ENCODE data around the gene CD44. TPM values are rescaled to one million over a fixed set of nuclear protein-coding genes. Genes with fewer than 3 reads are reported as not detected.
A peak's percentile ranks its signal among the peaks of the same experiment; 100 is the strongest.

Gene CD44
- total RNA-seq, 5 donors from 2014 or later (not counting 1 experiment from before 2014, with no cell fraction given), result 732 to 1,108 (median 781) TPM

DNA sequence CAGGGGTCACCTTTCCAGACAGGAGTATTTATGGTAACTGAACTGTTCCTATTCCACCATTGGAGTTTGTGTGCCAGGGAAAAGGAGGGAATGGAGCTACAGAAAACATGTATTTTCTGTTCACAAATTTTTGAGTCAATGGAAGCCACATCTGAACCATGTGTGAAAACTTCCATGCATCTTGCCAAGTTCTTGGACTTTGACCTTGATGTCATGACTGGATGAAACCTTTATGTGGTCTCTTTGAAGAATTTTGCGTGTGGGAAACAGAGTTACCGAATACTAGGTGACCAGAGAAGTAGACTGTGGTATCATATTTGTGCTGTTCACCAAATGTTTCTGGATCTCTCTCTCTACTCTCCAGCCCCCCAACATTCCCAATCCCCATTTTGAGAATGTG is 104.8 kb downstream of the CD44 start:
- Histone ChIP-seq H3K4me3 (ENCODE audit: control insufficient read depth in 1 of 2, extremely low read depth in 1 of 2, low read length in 1 of 2) (no peak overlapping the region), H3K27ac (ENCODE audit: low read length) (no peak overlapping the region), H3K4me1 (ENCODE audit: control insufficient read depth in 1 of 2, extremely low read depth in 1 of 2, insufficient read depth in 2 of 2, low read length in 2 of 2) (peaks cover 13 to 48% of the 10 kb centered on the region in 2 experiments), H3K36me3 (ENCODE audit: control insufficient read depth in 2 of 2, extremely low read depth in 1 of 2, insufficient read depth in 1 of 2, low read length in 1 of 2) (no peaks in the 10 kb centered on the region), H3K27me3 (replicated peaks in 1 of 2; ENCODE audit: control insufficient read depth in 2 of 2, extremely low read depth in 1 of 2, insufficient read depth in 2 of 2, low read length in 1 of 2) (no peaks in the 10 kb centered on the region), H3K9me3 (peaks cover 2% of the 10 kb centered on the region)
- Mint-ChIP-seq H3K4me3 (no peak overlapping the region), H3K9me3 (peaks cover 0 to 5% (median 0%) of the 10 kb centered on the region in 3 donors), H3K36me3 (no peaks in the 10 kb centered on the region), H3K27ac (no peak overlapping the region), H3K27me3 (no peaks in the 10 kb centered on the region), H3K4me1 (peaks cover 53 to 87% (median 70%) of the 10 kb centered on the region in 3 donors)
- no CpG with 5 or more reads among the region's 2 CpGs for WGBS (ENCODE audit: insufficient coverage)
- ChIA-PET POLR2A (interaction anchor here in 1 of 2 donors (3.9 kb wide), 1 partner anchor 7 kb away, joined by 42 read pairs; no protein-coding TSS in a partner anchor), CTCF (interaction anchor here (0.9 to 1.0 kb wide), 2 partner anchors 13 to 150 kb away, joined by 3 to 4 read pairs; no protein-coding TSS in a partner anchor)
- ATAC-seq (replicated peaks in 1 of 4) (no peak), DNase-seq (no peak)

- no peak for DNase-seq
- Histone ChIP-seq H3K27me3 (replicated peaks in 1 of 2; ENCODE audit: control insufficient read depth in 2 of 2, extremely low read depth in 1 of 2, insufficient read depth in 2 of 2, low read length in 1 of 2) (no peaks in the 10 kb centered on the region), H3K4me1 (ENCODE audit: control insufficient read depth in 1 of 2, extremely low read depth in 1 of 2, insufficient read depth in 2 of 2, low read length in 2 of 2) (peaks cover 13 to 48% of the 10 kb centered on the region in 2 experiments), H3K9me3 (peaks cover 2% of the 10 kb centered on the region), H3K27ac (ENCODE audit: low read length) (no peak overlapping the region), H3K4me3 (ENCODE audit: control insufficient read depth in 1 of 2, extremely low read depth in 1 of 2, low read length in 1 of 2) (no peak overlapping the region), H3K36me3 (ENCODE audit: control insufficient read depth in 2 of 2, extremely low read depth in 1 of 2, insufficient read depth in 1 of 2, low read length in 1 of 2) (no peaks in the 10 kb centered on the region)
- Mint-ChIP-seq H3K4me1 (peaks cover 50 to 89% (median 77%) of the 10 kb centered on the region in 3 donors), H3K36me3 (no peaks in the 10 kb centered on the region), H3K9me3 (peaks cover 0 to 5% (median 4%) of the 10 kb centered on the region in 3 donors), H3K4me3 (no peak overlapping the region), H3K27me3 (no peaks in the 10 kb centered on the region), H3K27ac (peak overlapping the region; percentile 35 to 76)
- CTCF ChIA-PET, result interaction anchor here in 1 of 2 donors (3.5 kb wide), 1 partner anchor 8 kb away, joined by 40 read pairs; no protein-coding TSS in a partner anchor
- ATAC-seq (replicated peaks in 1 of 4), result no peak
- WGBS (ENCODE audit: insufficient coverage), result 94% methylated on average over 3 of the region's 4 CpGs
- POLR2A ChIA-PET, result interaction anchor here in 1 of 2 donors (0.5 to 3.9 kb wide), 3 partner anchors 9 to 145 kb away, joined by 5 to 42 read pairs (median 39); no protein-coding TSS in a partner anchor
Measured at GRCh38 chr11:35245056-35245455, 106.1 kb downstream of the CD44 start.

DNA sequence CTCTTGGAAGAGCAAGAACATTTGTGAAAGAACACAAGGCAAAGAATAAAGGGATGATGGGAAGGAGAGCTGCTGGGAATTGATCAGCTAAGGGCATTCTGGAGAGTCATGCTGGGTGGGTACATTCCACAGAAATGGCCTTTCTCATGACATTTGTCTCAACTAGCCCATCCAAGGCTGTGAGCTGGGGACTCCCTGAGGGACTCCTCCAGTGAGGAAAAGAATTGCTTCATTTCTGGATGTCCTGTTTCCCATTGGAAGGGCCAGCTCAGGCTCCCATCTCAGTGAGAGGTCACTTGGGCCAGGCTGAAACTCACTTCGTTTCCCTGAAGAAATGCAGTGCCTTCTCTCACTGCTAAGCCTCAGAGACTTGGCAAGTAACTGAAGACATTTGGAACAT is 106.8 kb downstream of the CD44 start:
- ChIA-PET CTCF (interaction anchor here (0.7 to 3.5 kb wide), 7 partner anchors 9 to 87 kb away, joined by 3 to 40 read pairs (median 4); no protein-coding TSS in a partner anchor), POLR2A (interaction anchor here (0.6 to 3.9 kb wide), 6 partner anchors 9 to 327 kb away, joined by 3 to 42 read pairs (median 7); no protein-coding TSS in a partner anchor)
- Histone ChIP-seq H3K36me3 (ENCODE audit: control insufficient read depth in 2 of 2, extremely low read depth in 1 of 2, insufficient read depth in 1 of 2, low read length in 1 of 2) (no peaks in the 10 kb centered on the region), H3K27me3 (replicated peaks in 1 of 2; ENCODE audit: control insufficient read depth in 2 of 2, extremely low read depth in 1 of 2, insufficient read depth in 2 of 2, low read length in 1 of 2) (no peaks in the 10 kb centered on the region), H3K4me1 (ENCODE audit: control insufficient read depth in 1 of 2, extremely low read depth in 1 of 2, insufficient read depth in 2 of 2, low read length in 2 of 2) (peaks cover 13 to 48% of the 10 kb centered on the region in 2 experiments), H3K27ac (ENCODE audit: low read length) (peak overlapping the region; percentile 95), H3K4me3 (ENCODE audit: control insufficient read depth in 1 of 2, extremely low read depth in 1 of 2, low read length in 1 of 2) (no peak overlapping the region), H3K9me3 (peaks cover 2% of the 10 kb centered on the region)
- Mint-ChIP-seq H3K36me3 (no peaks in the 10 kb centered on the region), H3K4me1 (peaks cover 54 to 87% (median 75%) of the 10 kb centered on the region in 3 donors), H3K4me3 (peak overlapping the region in 1 of 3 donors; percentile 55), H3K27me3 (no peaks in the 10 kb centered on the region), H3K9me3 (peaks cover 0 to 5% (median 4%) of the 10 kb centered on the region in 3 donors), H3K27ac (peak overlapping the region; percentile 96)
- no CpG with 5 or more reads among the region's 1 CpG for WGBS (ENCODE audit: insufficient coverage)
- DNase-seq (no peak), ATAC-seq (replicated peaks in 1 of 4) (no peak)

DNA sequence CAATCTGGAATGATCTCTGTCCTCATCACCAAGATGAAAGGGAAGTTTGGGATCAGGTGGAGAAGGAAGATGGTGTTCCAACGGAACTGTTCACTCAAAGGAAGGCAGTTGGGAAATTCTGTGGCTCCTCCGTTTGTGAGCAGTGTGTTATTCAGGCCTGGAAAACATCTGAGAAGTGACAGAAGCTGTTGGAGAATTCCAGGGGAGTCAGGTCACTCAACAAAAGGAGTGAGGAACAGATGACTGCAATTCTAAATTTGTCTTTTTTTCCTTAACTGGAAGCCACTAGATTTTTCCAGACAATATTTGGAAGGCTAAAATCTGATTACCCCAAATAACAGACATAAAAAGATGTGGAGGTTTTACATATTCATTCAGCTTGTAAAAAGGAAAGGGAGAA is 107.8 kb downstream of the CD44 start:
- H3K36me3 ChIP-seq (ENCODE audit: control insufficient read depth in 2 of 2, extremely low read depth in 1 of 2, insufficient read depth in 1 of 2, low read length in 1 of 2), result no peaks in the 10 kb centered on the region
- ChIA-PET CTCF (interaction anchor here (0.7 to 3.5 kb wide), 16 partner anchors 8 to 320 kb away, joined by 3 to 40 read pairs (median 4); no protein-coding TSS in a partner anchor), POLR2A (interaction anchor here (0.6 to 3.9 kb wide), 24 partner anchors 10 to 597 kb away, joined by 3 to 42 read pairs (median 4); partner anchors contain the start of gene CD44 (in 1 of the 2))
- H3K27me3 Mint-ChIP-seq, result no peaks in the 10 kb centered on the region
- H3K27me3 ChIP-seq (replicated peaks in 1 of 2; ENCODE audit: control insufficient read depth in 2 of 2, extremely low read depth in 1 of 2, insufficient read depth in 2 of 2, low read length in 1 of 2), result no peaks in the 10 kb centered on the region
- peaks cover 2% of the 10 kb centered on the region for H3K9me3 ChIP-seq
- DNase-seq (no peak), ATAC-seq (replicated peaks in 1 of 4) (no peak)
- peak overlapping the region; percentile 96 for H3K27ac Mint-ChIP-seq
- H3K9me3 Mint-ChIP-seq, result peaks cover 0 to 5% (median 4%) of the 10 kb centered on the region in 3 donors
- peak overlapping the region; percentile 95 for H3K27ac ChIP-seq (ENCODE audit: low read length)
- no peak overlapping the region for H3K4me3 ChIP-seq (ENCODE audit: control insufficient read depth in 1 of 2, extremely low read depth in 1 of 2, low read length in 1 of 2)
- WGBS (ENCODE audit: insufficient coverage), result 94% methylated on average over 2 of the region's 2 CpGs
- H3K4me1 ChIP-seq (ENCODE audit: control insufficient read depth in 1 of 2, extremely low read depth in 1 of 2, insufficient read depth in 2 of 2, low read length in 2 of 2), result peaks cover 13 to 48% of the 10 kb centered on the region in 2 experiments
- H3K4me3 Mint-ChIP-seq, result peak overlapping the region in 1 of 3 donors; percentile 55
- H3K36me3 Mint-ChIP-seq, result no peaks in the 10 kb centered on the region
- peaks cover 47 to 80% (median 69%) of the 10 kb centered on the region in 3 donors for H3K4me1 Mint-ChIP-seq

DNA sequence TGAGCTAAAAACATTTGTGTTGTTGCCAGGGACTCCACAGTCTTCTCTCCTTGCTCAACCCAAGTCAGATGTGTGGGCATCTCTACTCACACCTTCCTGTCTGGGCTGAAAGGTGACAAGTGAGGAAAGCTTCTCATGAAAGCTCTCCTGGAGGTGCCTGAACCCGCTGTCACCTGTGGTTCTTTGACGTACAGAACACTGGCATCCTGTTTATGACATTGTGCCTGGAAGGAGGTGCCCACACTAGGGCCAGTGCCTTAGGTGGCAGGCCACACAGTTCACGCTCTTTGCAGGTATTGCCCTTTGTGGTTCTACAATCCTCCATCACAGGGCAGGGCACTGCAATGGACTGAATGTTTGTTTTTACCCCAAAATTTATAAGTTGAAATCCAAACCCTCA is 108.5 kb downstream of the CD44 start:
- peak; percentile 29 to 93 (median 83) for DNase-seq
- peak; percentile 87 to 95 (median 93) for ATAC-seq (replicated peaks in 1 of 4)
- no peaks in the 10 kb centered on the region for H3K36me3 ChIP-seq (ENCODE audit: control insufficient read depth in 2 of 2, extremely low read depth in 1 of 2, insufficient read depth in 1 of 2, low read length in 1 of 2)
- peaks cover 0 to 5% (median 4%) of the 10 kb centered on the region in 3 donors for H3K9me3 Mint-ChIP-seq
- no peaks in the 10 kb centered on the region for H3K27me3 ChIP-seq (replicated peaks in 1 of 2; ENCODE audit: control insufficient read depth in 2 of 2, extremely low read depth in 1 of 2, insufficient read depth in 2 of 2, low read length in 1 of 2)
- peak overlapping the region; percentile 96 for H3K27ac Mint-ChIP-seq
- H3K27me3 Mint-ChIP-seq, result no peaks in the 10 kb centered on the region
- CTCF ChIA-PET, result interaction anchor here (0.6 to 3.5 kb wide), 16 partner anchors 9 to 321 kb away, joined by 3 to 40 read pairs (median 4); no protein-coding TSS in a partner anchor
- peak overlapping the region; percentile 95 for H3K27ac ChIP-seq (ENCODE audit: low read length)
- peaks cover 42 to 80% (median 70%) of the 10 kb centered on the region in 3 donors for H3K4me1 Mint-ChIP-seq
- peaks cover 12 to 46% of the 10 kb centered on the region in 2 experiments for H3K4me1 ChIP-seq (ENCODE audit: control insufficient read depth in 1 of 2, extremely low read depth in 1 of 2, insufficient read depth in 2 of 2, low read length in 2 of 2)
- H3K36me3 Mint-ChIP-seq, result no peaks in the 10 kb centered on the region
- H3K4me3 ChIP-seq (ENCODE audit: control insufficient read depth in 1 of 2, extremely low read depth in 1 of 2, low read length in 1 of 2), result no peak overlapping the region
- WGBS (ENCODE audit: insufficient coverage), result 0% methylated on average over 2 of the region's 3 CpGs
- H3K4me3 Mint-ChIP-seq, result peak overlapping the region; percentile 35 to 55 (median 47)
- POLR2A ChIA-PET, result interaction anchor here (0.6 to 3.9 kb wide), 24 partner anchors 10 to 597 kb away, joined by 3 to 42 read pairs (median 6); partner anchors contain the start of gene CD44 (in 1 of the 2)
- peaks cover 2% of the 10 kb centered on the region for H3K9me3 ChIP-seq

DNA sequence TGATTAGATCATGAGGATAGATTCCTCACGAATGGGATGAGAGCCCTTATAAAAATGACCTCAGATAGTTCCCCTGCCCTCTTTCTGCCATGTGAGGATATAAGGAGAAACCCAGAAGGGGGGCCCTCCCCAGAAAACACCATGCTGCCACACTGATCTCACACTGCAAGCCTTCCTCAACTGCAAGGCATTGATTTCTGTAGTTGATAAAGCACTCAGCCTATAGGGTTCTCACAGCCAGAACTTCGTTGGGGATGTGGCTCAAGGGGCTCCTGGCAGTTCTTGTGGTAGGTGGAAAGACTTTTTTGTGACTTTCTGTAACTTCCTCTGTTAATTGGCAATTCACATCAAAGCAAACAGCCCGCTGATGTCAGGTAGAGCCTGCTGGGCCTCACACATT is 108.9 kb downstream of the CD44 start:
- H3K4me3 Mint-ChIP-seq, result peak overlapping the region in 2 of 3 donors; percentile 13 to 55
- ATAC-seq (replicated peaks in 1 of 4) (peak; percentile 37 to 58 (median 48)), DNase-seq (peak in 32 of 35 experiments; percentile 13 to 70 (median 42))
- WGBS (ENCODE audit: insufficient coverage), result no CpG with 5 or more reads among the region's 3 CpGs
- H3K9me3 Mint-ChIP-seq, result peaks cover 0 to 5% (median 4%) of the 10 kb centered on the region in 3 donors
- H3K4me3 ChIP-seq (ENCODE audit: control insufficient read depth in 1 of 2, extremely low read depth in 1 of 2, low read length in 1 of 2), result no peak overlapping the region
- H3K36me3 ChIP-seq (ENCODE audit: control insufficient read depth in 2 of 2, extremely low read depth in 1 of 2, insufficient read depth in 1 of 2, low read length in 1 of 2), result no peaks in the 10 kb centered on the region
- peaks cover 38 to 77% (median 67%) of the 10 kb centered on the region in 3 donors for H3K4me1 Mint-ChIP-seq
- no peaks in the 10 kb centered on the region for H3K36me3 Mint-ChIP-seq
- CTCF ChIA-PET, result interaction anchor here (0.6 to 3.5 kb wide), 12 partner anchors 9 to 321 kb away, joined by 3 to 40 read pairs (median 6); no protein-coding TSS in a partner anchor
- peaks cover 2% of the 10 kb centered on the region for H3K9me3 ChIP-seq
- POLR2A ChIA-PET, result interaction anchor here (0.6 to 3.9 kb wide), 18 partner anchors 10 to 598 kb away, joined by 3 to 42 read pairs (median 6); partner anchors contain the start of gene CD44 (in 1 of the 2)
- H3K27ac Mint-ChIP-seq, result peak overlapping the region; percentile 96
- no peaks in the 10 kb centered on the region for H3K27me3 Mint-ChIP-seq
- H3K27ac ChIP-seq (ENCODE audit: low read length), result peak overlapping the region; percentile 95
- peaks cover 10 to 43% of the 10 kb centered on the region in 2 experiments for H3K4me1 ChIP-seq (ENCODE audit: control insufficient read depth in 1 of 2, extremely low read depth in 1 of 2, insufficient read depth in 2 of 2, low read length in 2 of 2)
- no peaks in the 10 kb centered on the region for H3K27me3 ChIP-seq (replicated peaks in 1 of 2; ENCODE audit: control insufficient read depth in 2 of 2, extremely low read depth in 1 of 2, insufficient read depth in 2 of 2, low read length in 1 of 2)

Data from T-cell (primary cell).